BE2C (cell line): ENCODE measurements around the gene COPZ1.
A peak's percentile ranks its signal among the peaks of the same experiment; 100 is the strongest.

Experiments
- DNase-seq: peaks from one replicate; pipeline ENCODE4 v3.0.0-alpha.2; 2020
- H3K27me3 ChIP-seq: fragments of 250-450 bp; sonication (Bioruptor Pico); 2 replicates; pipeline ENCODE4 v1.5.1; 2020; ENCODE audit warnings: mild to moderate bottlenecking
- H3K36me3 ChIP-seq: fragments of 250-450 bp; sonication (Bioruptor Pico); 2 replicates; pipeline ENCODE4 v1.5.1; 2020; ENCODE audit warnings: mild to moderate bottlenecking
- H3K4me1 ChIP-seq: fragments of 250-450 bp; sonication (Bioruptor Pico); 2 replicates; pipeline ENCODE4 v1.5.1; 2020
- H3K4me3 ChIP-seq: 2 replicates; pipeline ENCODE4 v1.5.1; 2011; ENCODE audit warnings: low read depth, low read length
- H3K9me3 ChIP-seq: fragments of 250-450 bp; sonication (Bioruptor Pico); 2 replicates; pipeline ENCODE4 v1.5.1; 2020
- CTCF ChIP-seq: IDR thresholded peaks from 2 replicates; pipeline ENCODE4 v1.5.1; 2012; ENCODE audit warnings: mild to moderate bottlenecking, low read depth, low read length

The COPZ1 gene

DNA sequence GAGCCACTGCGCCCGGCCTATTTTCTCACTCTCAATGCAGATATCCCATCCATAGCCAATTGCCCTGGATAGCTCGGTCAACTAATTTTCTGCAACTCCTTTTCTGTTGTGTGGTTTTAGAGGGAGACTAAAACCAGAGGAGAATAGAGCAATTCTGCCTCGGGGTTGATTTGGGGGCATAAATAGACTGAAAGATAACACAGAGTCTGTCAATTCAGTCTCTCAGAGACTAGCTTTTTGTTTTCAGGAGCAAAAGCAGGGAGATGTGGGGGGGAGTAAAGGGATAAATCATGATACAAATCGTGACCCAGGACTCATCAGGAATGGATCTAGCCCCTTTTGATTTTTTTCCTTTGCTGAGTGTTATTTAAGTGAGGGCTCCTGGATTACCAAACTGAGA is 6.5 kb downstream of the COPZ1 start:
- no peak overlapping the region for H3K4me3 ChIP-seq

DNA sequence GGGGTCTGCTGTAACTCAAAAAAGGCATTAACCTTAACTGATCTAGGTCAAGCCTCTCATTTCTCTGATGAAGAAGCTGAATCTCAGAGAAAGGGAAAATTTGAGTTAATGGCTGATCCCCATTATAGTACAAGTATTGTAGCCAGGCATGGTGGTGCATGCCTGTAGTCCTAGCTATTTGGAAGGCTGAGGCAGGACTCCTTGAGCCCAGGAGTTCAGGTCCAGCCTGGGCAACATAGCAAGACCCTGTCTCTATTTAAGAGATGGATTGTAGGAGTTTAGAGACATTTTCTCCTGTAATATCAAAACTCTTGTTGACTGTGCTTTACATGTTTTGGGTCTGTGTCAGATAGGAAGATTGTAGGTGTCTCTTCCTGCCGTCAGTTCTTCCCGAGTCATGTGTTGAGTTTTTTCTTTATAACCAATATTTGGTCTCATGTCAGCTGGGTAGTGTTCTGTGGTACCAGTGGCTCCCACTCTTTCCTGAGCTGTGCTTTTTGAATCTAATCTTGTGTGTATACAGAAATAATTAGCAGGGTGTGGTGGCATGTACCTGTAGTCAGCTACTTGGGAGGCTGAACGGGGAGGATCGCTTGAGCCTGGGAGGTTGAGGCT is 8.6 kb downstream of the COPZ1 start:
- DNase-seq: no peak
- H3K4me3 ChIP-seq: no peak overlapping the region
- H3K36me3 ChIP-seq: no peaks in the 10 kb centered on the region
- peaks cover 8% of the 10 kb centered on the region; the same call in 1 of the 2 replicates for H3K4me1 ChIP-seq
- H3K27me3 ChIP-seq: no peaks in the 10 kb centered on the region
- TF ChIP-seq CTCF: no peak
- no peaks in the 10 kb centered on the region for H3K9me3 ChIP-seq

More for the DNA sequence above, 6.5 kb downstream of the COPZ1 start:
- H3K36me3 ChIP-seq: no peaks in the 10 kb centered on the region
- no peaks in the 10 kb centered on the region for H3K9me3 ChIP-seq
- H3K27me3 ChIP-seq: no peaks in the 10 kb centered on the region
- no peak for DNase-seq
- TF ChIP-seq CTCF: no peak
- no peaks in the 10 kb centered on the region for H3K4me1 ChIP-seq

GRCh38 chr12:54337280-54337842 is 12.4 kb downstream of the COPZ1 start:
- no peak for DNase-seq
- peak; percentile 23; the same call in 1 of the 2 replicates for TF ChIP-seq CTCF
- Histone ChIP-seq H3K9me3 (no peaks in the 10 kb centered on the region), H3K4me1 (peaks cover 8% of the 10 kb centered on the region; the same call in 1 of the 2 replicates), H3K36me3 (peaks cover 21% of the 10 kb centered on the region), H3K4me3 (no peak overlapping the region), H3K27me3 (no peaks in the 10 kb centered on the region)

GRCh38 chr12:54337854-54338650 is 13.1 kb downstream of the COPZ1 start:
- peaks cover 28% of the 10 kb centered on the region for H3K36me3 ChIP-seq
- H3K4me1 ChIP-seq: peaks cover 8% of the 10 kb centered on the region; the same call in 1 of the 2 replicates
- TF ChIP-seq CTCF: no peak
- H3K9me3 ChIP-seq: no peaks in the 10 kb centered on the region
- no peaks in the 10 kb centered on the region for H3K27me3 ChIP-seq
- DNase-seq: no peak
- no peak overlapping the region for H3K4me3 ChIP-seq

GRCh38 chr12:54338698-54339296 is 13.9 kb downstream of the COPZ1 start:
- TF ChIP-seq CTCF: no peak

More at GRCh38 chr12:54338698-54339296, 13.9 kb downstream of the COPZ1 start:
- no peaks in the 10 kb centered on the region for H3K9me3 ChIP-seq
- no peaks in the 10 kb centered on the region for H3K27me3 ChIP-seq
- peaks cover 8% of the 10 kb centered on the region; the same call in 1 of the 2 replicates for H3K4me1 ChIP-seq
- no peak for DNase-seq
- H3K36me3 ChIP-seq: peaks cover 36% of the 10 kb centered on the region
- no peak overlapping the region for H3K4me3 ChIP-seq
